H9 (cell line): Measurements from ENCODE around the gene STRADA. TPM values are rescaled to one million over a fixed set of nuclear protein-coding genes. Genes with fewer than 3 reads are reported as not detected.

ENCODE experiments used
- DNase-seq: peaks from one replicate; pipeline ENCODE4 v3.0.0-alpha.2; 2017
- H2AFZ ChIP-seq: one replicate; pipeline ENCODE4 v1.6.1; 2013; ENCODE audit warnings: mild to moderate bottlenecking, low read length, control low read depth, moderate library complexity
- H2AK5ac ChIP-seq: 2 replicates; pipeline ENCODE4 v1.6.1; 2013; ENCODE audit warnings: low read length, control low read depth, mixed read lengths; ENCODE audit not compliant: insufficient read length
- H2BK120ac ChIP-seq: one replicate; pipeline ENCODE4 v1.6.1; 2013; ENCODE audit warnings: low read depth, mild to moderate bottlenecking, low read length, control low read depth, inconsistent platforms; ENCODE audit not compliant: poor library complexity, severe bottlenecking
- H2BK12ac ChIP-seq: 2 replicates; pipeline ENCODE4 v1.6.1; 2013; ENCODE audit warnings: low read length, control low read depth, mixed read lengths, low read depth; ENCODE audit not compliant: insufficient read length
- H2BK15ac ChIP-seq: 2 replicates; pipeline ENCODE4 v1.6.1; 2013; ENCODE audit warnings: low read depth, low read length, control low read depth
- H2BK20ac ChIP-seq: one replicate; pipeline ENCODE4 v1.6.1; 2013; ENCODE audit warnings: low read depth, mild to moderate bottlenecking, low read length, control low read depth, inconsistent platforms; ENCODE audit not compliant: poor library complexity, severe bottlenecking
- H2BK5ac ChIP-seq: 2 replicates; pipeline ENCODE4 v1.6.1; 2013; ENCODE audit warnings: low read length, control low read depth, mixed read lengths; ENCODE audit not compliant: insufficient read length
- H3K14ac ChIP-seq: 2 replicates; pipeline ENCODE4 v1.6.1; 2013; ENCODE audit warnings: low read length, control low read depth; ENCODE audit not compliant: insufficient read depth
- H3K18ac ChIP-seq: 2 replicates; pipeline ENCODE4 v1.6.1; 2013; ENCODE audit warnings: low read depth, mild to moderate bottlenecking, mixed read lengths, low read length, control low read depth; ENCODE audit not compliant: insufficient read length
- H3K23ac ChIP-seq: 2 replicates; pipeline ENCODE4 v1.6.1; 2013; ENCODE audit warnings: low read length, control low read depth, mixed read lengths, low read depth; ENCODE audit not compliant: insufficient read length
- H3K23me2 ChIP-seq: 2 replicates; pipeline ENCODE4 v1.6.1; 2013; ENCODE audit warnings: low read depth, mild to moderate bottlenecking, mixed read lengths, low read length, control low read depth; ENCODE audit not compliant: insufficient read length, poor library complexity, severe bottlenecking
- H3K27ac ChIP-seq: 2 replicates; pipeline ENCODE4 v1.5.1; 2013; ENCODE audit warnings: low read length, control low read depth, mixed read lengths, low read depth; ENCODE audit not compliant: insufficient read length
- H3K27me3 ChIP-seq: 2 replicates; pipeline ENCODE4 v1.6.1; 2013; ENCODE audit warnings: low read length, control low read depth, inconsistent platforms; ENCODE audit not compliant: insufficient read depth
- H3K4ac ChIP-seq: 2 replicates; pipeline ENCODE4 v1.6.1; 2013; ENCODE audit warnings: low read depth, mild to moderate bottlenecking, control low read depth, inconsistent platforms, low read length, moderate library complexity
- H3K4me1 ChIP-seq: 2 replicates; pipeline ENCODE4 v1.6.1; 2013; ENCODE audit warnings: low read length, control low read depth, inconsistent platforms; ENCODE audit not compliant: insufficient read depth
- H3K4me2 ChIP-seq: 2 replicates; pipeline ENCODE4 v1.6.1; 2013; ENCODE audit warnings: low read length, control low read depth, mixed read lengths; ENCODE audit not compliant: insufficient read length, insufficient read depth
- H3K56ac ChIP-seq: 2 replicates; pipeline ENCODE4 v1.6.1; 2013; ENCODE audit warnings: low read depth, mild to moderate bottlenecking, mixed read lengths, low read length, control low read depth; ENCODE audit not compliant: insufficient read length
- H3K79me1 ChIP-seq: 2 replicates; pipeline ENCODE4 v1.6.1; 2013; ENCODE audit warnings: low read depth, mild to moderate bottlenecking, moderate library complexity, low read length, control low read depth, inconsistent platforms; ENCODE audit not compliant: insufficient read depth, poor library complexity, severe bottlenecking
- H3K79me2 ChIP-seq: 2 replicates; pipeline ENCODE4 v1.6.1; 2013; ENCODE audit warnings: low read length, control low read depth, inconsistent platforms; ENCODE audit not compliant: insufficient read depth
- H3K9ac ChIP-seq: 2 replicates; pipeline ENCODE4 v1.6.1; 2013; ENCODE audit warnings: low read length, control low read depth, mixed read lengths; ENCODE audit not compliant: insufficient read length; ENCODE audit errors: extremely low read depth
- H3K9me3 ChIP-seq: one replicate; pipeline ENCODE4 v1.6.1; 2013; ENCODE audit warnings: low read depth, low read length, inconsistent platforms; ENCODE audit not compliant: control insufficient read depth
- H3T11ph ChIP-seq: one replicate; pipeline ENCODE4 v1.6.1; 2013; ENCODE audit warnings: mild to moderate bottlenecking, low read length, control low read depth, inconsistent platforms
- H4K20me1 ChIP-seq: one replicate; pipeline ENCODE4 v1.6.1; 2013; ENCODE audit not compliant: control insufficient read depth, insufficient read length, insufficient read depth
- H4K5ac ChIP-seq: 2 replicates; pipeline ENCODE4 v1.6.1; 2013; ENCODE audit warnings: low read depth, mild to moderate bottlenecking, mixed read lengths, low read length, control low read depth; ENCODE audit not compliant: insufficient read length
- H4K8ac ChIP-seq: replicated peaks from 2 replicates; pipeline ENCODE4 v1.6.1; 2013; ENCODE audit warnings: low read length, control low read depth, mixed read lengths, low read depth; ENCODE audit not compliant: insufficient read length
- H4K91ac ChIP-seq: 2 replicates; pipeline ENCODE4 v1.6.1; 2013; ENCODE audit warnings: low read depth, mild to moderate bottlenecking, moderate library complexity, mixed read lengths, low read length, control low read depth; ENCODE audit not compliant: insufficient read length
- H3K27ac Mint-ChIP-seq, 3 experiments: 2 replicates in 2 of 3; 3 replicates in 1 of 3; pipeline ENCODE4 v1.8.0; 2020 to 2021; ENCODE audit warnings: mixed read lengths in 3 of 3, mild to moderate bottlenecking in 1 of 3, moderate library complexity in 1 of 3
- H3K27me3 Mint-ChIP-seq: 2 replicates; pipeline ENCODE4 v1.8.0; 2021; ENCODE audit warnings: low read depth, mild to moderate bottlenecking, moderate library complexity, mixed read lengths
- H3K36me3 Mint-ChIP-seq, 3 experiments: 2 replicates in 2 of 3; 3 replicates in 1 of 3; pipeline ENCODE4 v1.8.0; 2020 to 2021; ENCODE audit warnings: low read depth in 3 of 3, mixed read lengths in 3 of 3; ENCODE audit not compliant: insufficient read depth in 1 of 3
- H3K4me1 Mint-ChIP-seq, 2 experiments: 2 replicates each; pipeline ENCODE4 v1.8.0; 2020; ENCODE audit warnings: mixed read lengths in 2 of 2
- H3K4me3 Mint-ChIP-seq, 2 experiments: 2 replicates in 1 of 2; 3 replicates in 1 of 2; pipeline ENCODE4 v1.8.0; 2020 to 2021; ENCODE audit warnings: mild to moderate bottlenecking in 2 of 2, mixed read lengths in 2 of 2, moderate library complexity in 1 of 2
- H3K9me3 Mint-ChIP-seq, 2 experiments: 2 replicates in 1 of 2; 3 replicates in 1 of 2; pipeline ENCODE4 v1.8.0; 2020; ENCODE audit warnings: mild to moderate bottlenecking in 2 of 2, mixed read lengths in 2 of 2, moderate library complexity in 1 of 2
- WGBS: extraction: QIAGEN DNeasy Blood & Tissue Kit; methylation state at CpG from one replicate; pipeline ENCODE4 v1.1.7; 2013; ENCODE audit warnings: missing lambda C conversion rate, low lambda C conversion rate, mixed read lengths; ENCODE audit not compliant: insufficient read length; ENCODE audit errors: extremely low coverage; 5-methylcytosine and 5-hydroxymethylcytosine counted together
- total RNA-seq: library from RNA; stranded (reverse); gene quantifications from 2 replicates; pipeline ENCODE4 v1.2.1, GENCODE V29; 2021
- TF ChIP-seq, protein P1 (sequence below): fragments of 200-600 bp; sonication (generic); conservative IDR thresholded peaks from 3 replicates; pipeline ENCODE4 v1.8.0; 2021; ENCODE audit warnings: antibody characterized with exemption, mild to moderate bottlenecking

Gene STRADA
- total RNA-seq, 1 experiment from 2014 or later, result 35.0 TPM

DNA sequence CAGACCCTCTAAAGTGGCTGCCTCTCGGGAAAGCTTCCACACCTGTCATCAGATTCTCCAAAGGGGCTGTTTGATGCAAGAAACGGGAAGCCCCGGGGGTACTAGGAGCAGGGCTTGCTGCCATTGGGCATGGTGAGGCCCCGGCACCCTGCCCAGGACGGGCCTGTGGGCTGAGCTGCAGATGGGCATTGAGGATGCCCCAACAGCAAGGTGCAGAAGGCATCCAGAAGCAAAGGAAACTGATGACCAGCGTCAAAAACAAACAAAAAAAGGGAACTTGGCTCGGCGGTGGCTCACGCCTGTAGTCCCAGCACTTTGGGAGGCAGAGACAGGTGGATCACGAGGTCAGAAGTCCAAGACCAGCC is 40.2 kb downstream of the STRADA start:
- H3K4me2 ChIP-seq, result peak overlapping the region; percentile 54
- no peak overlapping the region for H3K18ac ChIP-seq
- TF ChIP-seq, protein P1, sequence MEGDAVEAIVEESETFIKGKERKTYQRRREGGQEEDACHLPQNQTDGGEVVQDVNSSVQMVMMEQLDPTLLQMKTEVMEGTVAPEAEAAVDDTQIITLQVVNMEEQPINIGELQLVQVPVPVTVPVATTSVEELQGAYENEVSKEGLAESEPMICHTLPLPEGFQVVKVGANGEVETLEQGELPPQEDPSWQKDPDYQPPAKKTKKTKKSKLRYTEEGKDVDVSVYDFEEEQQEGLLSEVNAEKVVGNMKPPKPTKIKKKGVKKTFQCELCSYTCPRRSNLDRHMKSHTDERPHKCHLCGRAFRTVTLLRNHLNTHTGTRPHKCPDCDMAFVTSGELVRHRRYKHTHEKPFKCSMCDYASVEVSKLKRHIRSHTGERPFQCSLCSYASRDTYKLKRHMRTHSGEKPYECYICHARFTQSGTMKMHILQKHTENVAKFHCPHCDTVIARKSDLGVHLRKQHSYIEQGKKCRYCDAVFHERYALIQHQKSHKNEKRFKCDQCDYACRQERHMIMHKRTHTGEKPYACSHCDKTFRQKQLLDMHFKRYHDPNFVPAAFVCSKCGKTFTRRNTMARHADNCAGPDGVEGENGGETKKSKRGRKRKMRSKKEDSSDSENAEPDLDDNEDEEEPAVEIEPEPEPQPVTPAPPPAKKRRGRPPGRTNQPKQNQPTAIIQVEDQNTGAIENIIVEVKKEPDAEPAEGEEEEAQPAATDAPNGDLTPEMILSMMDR, result no peak
- H3K4me1 ChIP-seq, result no peaks in the 10 kb centered on the region; the same call in 1 of the 2 replicates
- no CpG with 5 or more reads among the region's 10 CpGs for WGBS
- H3K4me1 Mint-ChIP-seq, result peaks cover 32 to 35% of the 10 kb centered on the region in 2 experiments
- no peak overlapping the region for H4K5ac ChIP-seq
- H3K4me3 Mint-ChIP-seq, result peak overlapping the region; percentile 59 to 77
- H3K14ac ChIP-seq, result no peak overlapping the region
- no peak overlapping the region for H3K56ac ChIP-seq
- H2BK12ac ChIP-seq, result no peak overlapping the region
- no peaks in the 10 kb centered on the region for H3K79me1 ChIP-seq
- no peak overlapping the region for H2AFZ ChIP-seq
- peaks cover 20% of the 10 kb centered on the region for H3K23me2 ChIP-seq
- H4K8ac ChIP-seq, result no peak overlapping the region
- H3T11ph ChIP-seq, result no peak overlapping the region
- H3K9me3 ChIP-seq, result no peaks in the 10 kb centered on the region
- H3K9ac ChIP-seq, result no peak overlapping the region
- no peak overlapping the region for H3K27ac Mint-ChIP-seq
- no peak overlapping the region for H2BK15ac ChIP-seq
- no peak overlapping the region for H2BK120ac ChIP-seq
- H3K27me3 ChIP-seq, result no peaks in the 10 kb centered on the region
- H2AK5ac ChIP-seq, result no peak overlapping the region
- peaks cover 4 to 41% (median 22%) of the 10 kb centered on the region in 3 experiments for H3K36me3 Mint-ChIP-seq
- no peak overlapping the region for H4K91ac ChIP-seq
- no peak for DNase-seq
- H3K4ac ChIP-seq, result no peak overlapping the region
- no peaks in the 10 kb centered on the region for H3K79me2 ChIP-seq
- no peak overlapping the region for H3K23ac ChIP-seq
- H3K27ac ChIP-seq, result no peak overlapping the region
- no peak overlapping the region for H2BK5ac ChIP-seq
- peaks cover 5% of the 10 kb centered on the region for H3K27me3 Mint-ChIP-seq
- no peaks in the 10 kb centered on the region for H3K9me3 Mint-ChIP-seq
- H2BK20ac ChIP-seq, result no peak overlapping the region
- no peaks in the 10 kb centered on the region for H4K20me1 ChIP-seq
